ENCODE measurements around the gene SGCD.

DNA sequence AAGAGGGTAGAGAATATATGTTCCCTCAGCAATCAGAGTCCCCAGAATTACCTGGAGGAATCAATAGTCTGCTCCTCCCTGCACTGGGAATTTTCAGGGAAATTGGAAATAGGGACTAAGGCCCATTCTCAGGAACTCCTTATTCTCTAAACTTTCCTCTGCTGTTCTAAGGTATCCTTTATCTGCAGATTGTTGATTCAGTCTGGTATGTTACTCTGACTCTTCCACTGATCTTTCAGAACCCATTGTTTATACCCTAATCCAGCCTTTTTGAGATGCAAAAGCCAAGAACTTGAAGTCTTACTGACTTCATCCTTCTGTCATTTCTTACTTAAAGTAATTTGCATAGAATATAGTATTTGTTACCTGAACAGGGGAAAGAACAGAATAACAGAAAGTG lies 379.7 kb downstream of the SGCD start:
- TF ChIP-seq POLR2AphosphoS5 (IDR thresholded peaks at IDR 0.05; ENCODE audit: low read depth, low read length) (no peak), EZH2phosphoT487 (IDR thresholded peaks at IDR 0.05; ENCODE audit: borderline replicate concordance, low read depth) (no peak), RAD21 (IDR thresholded peaks at IDR 0.05; ENCODE audit: low read length) (no peak)
- TF ChIP-seq, protein P1, sequence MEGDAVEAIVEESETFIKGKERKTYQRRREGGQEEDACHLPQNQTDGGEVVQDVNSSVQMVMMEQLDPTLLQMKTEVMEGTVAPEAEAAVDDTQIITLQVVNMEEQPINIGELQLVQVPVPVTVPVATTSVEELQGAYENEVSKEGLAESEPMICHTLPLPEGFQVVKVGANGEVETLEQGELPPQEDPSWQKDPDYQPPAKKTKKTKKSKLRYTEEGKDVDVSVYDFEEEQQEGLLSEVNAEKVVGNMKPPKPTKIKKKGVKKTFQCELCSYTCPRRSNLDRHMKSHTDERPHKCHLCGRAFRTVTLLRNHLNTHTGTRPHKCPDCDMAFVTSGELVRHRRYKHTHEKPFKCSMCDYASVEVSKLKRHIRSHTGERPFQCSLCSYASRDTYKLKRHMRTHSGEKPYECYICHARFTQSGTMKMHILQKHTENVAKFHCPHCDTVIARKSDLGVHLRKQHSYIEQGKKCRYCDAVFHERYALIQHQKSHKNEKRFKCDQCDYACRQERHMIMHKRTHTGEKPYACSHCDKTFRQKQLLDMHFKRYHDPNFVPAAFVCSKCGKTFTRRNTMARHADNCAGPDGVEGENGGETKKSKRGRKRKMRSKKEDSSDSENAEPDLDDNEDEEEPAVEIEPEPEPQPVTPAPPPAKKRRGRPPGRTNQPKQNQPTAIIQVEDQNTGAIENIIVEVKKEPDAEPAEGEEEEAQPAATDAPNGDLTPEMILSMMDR (IDR thresholded peaks at IDR 0.05), result no peak

Measured in SK-N-SH (cell line).